G401 (cell line): ENCODE results near the gene GALNT6. TPM values are rescaled to one million over a fixed set of nuclear protein-coding genes. Genes with fewer than 3 reads are reported as not detected.
"Not testable (repeated sequence)": the region's sequence is repeated elsewhere in the genome, so short reads cannot be mapped to it uniquely, and the experiment has no call there.

Experiments used
- DNase-seq: peaks from one replicate; pipeline ENCODE4 v3.0.0-alpha.2; 2015; ENCODE audit warnings: low spot score
- in situ Hi-C: cut with HindIII; loops from 2 replicates; pipeline ENCODE4 v1.10.0; 2016; ENCODE audit warnings: low sequenced_read_pairs, mixed read lengths
- total RNA-seq: library from RNA; depleted of rRNA; stranded (reverse); fragments of >200 nt; shearing (Covaris generic); gene quantifications from 2 replicates; pipeline ENCODE4 v1.2.3, GENCODE V29; 2014

The GALNT6 gene
- total RNA-seq, 1 experiment from 2014 or later, result 5.8 TPM

DNA sequence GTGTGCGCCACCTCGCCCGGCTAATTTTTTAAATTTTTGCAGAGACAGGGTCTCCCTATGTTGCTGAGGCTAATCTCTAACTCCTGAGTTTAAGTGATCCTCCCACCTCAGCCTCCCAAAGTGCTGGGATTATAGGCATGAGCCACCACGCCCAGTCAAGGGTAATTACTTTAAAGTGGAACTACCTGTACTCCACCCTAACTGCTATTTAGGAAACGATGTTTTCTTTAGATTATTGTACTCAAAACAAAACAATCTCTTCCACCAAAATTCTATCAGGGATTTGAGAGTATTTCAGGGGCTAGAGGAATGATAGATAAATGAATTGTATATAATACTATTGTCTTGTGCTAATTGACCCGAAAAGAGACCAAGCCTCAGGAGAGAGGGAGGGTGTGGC lies 57.7 kb downstream of the GALNT6 start:
- in situ Hi-C loops, result no loop called here
- no peak for DNase-seq

DNA sequence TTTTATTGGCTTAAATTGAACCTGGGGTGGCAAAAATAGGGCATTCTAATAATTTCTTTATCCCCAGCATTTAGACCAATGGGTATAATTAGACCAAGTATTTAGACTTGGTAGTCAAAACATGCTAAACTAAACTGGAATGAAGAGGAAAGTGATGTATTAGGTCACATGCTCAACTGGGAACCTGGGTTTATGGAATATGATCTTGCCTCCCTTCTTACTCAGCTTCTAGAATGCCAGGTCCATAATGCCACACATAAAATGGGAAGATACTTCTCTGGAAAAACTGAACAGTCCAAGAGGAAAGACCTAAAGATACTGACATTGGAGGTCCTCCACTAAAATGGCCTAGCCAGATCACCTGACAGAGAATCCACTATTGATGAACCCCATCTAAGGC lies 61.0 kb downstream of the GALNT6 start:
- no peak for DNase-seq
- in situ Hi-C loops, result no loop called here

DNA sequence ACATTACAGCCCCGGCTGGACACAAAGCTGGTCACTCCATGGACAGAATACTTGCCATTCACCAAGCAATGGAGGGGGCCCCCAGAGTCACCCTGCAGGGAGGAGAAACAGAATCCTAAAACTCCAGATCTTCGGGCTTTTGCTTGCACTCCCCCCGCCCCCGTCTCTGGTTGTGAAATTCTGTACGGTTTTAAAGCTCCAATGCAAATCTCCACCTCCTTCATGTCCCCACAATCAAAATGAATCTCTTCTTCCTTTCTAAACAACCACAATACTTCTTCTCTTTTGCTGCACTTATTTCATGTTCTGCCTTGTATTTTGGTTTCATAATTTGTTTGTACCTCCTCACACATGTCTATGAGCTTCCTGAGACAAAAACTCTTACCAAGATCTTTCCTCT lies 61.5 kb downstream of the GALNT6 start:
- in situ Hi-C loops, result no loop called here
- DNase-seq, result no peak

- DNase-seq, result no peak
- in situ Hi-C loops, result no loop called here
Measured at GRCh38 chr12:51328587-51328986, 62.6 kb downstream of the GALNT6 start.

DNA sequence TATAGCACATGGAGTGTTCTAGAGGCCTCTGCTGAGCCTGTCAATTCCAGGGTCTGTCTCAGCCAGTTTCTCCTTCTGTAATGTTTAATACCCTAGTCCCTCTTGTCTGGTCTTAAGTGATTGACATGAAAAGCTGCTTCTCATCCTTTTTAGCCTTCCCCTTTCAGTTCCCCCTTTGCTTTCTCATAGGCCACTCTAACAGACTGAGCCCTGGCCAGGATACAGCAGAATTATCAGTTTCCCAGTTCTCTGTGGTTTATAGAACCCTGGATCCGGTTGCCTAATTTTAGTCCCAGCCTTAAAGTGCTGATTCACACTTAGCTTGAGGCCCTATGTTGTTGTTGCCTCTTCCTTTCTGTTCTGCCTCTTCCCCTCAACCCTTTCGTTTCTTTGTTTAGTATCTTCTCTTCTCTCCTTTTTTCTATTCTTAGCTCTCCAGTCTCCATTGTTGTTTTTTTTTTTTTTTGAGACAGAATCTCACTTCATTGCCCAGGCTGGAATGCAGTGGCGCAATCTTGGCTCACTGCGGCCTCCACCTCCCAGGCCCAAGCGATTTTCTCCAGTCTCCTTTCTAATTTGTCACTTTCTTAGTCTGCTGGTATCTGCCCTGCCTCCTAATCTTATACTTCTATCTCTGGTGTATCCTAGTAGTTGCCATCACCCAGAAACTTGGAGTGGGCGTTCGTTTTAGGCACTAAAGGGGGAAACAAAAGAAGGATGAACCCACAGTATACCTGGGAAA lies 64.3 kb downstream of the GALNT6 start:
- in situ Hi-C loops, result no loop called here
- DNase-seq, result peak; percentile 5

DNA sequence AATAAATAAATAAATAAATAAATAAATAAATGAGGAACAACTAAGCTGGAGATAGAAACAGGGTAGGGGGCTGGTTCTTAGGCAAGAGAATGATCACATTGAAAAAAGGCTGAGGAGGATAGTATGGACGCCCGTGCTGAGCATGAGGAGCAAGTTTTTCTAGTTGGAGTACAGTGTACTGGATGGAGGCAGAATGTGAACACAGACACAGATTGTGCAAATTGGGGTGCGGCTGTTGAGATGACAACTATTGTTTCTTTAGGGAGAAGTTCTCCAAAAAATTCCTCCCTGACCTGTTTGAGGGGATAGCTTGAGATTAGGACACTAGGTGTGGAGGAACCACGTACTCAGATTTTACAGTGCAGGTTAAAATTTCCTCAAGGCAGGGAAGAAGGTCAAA lies 66.3 kb downstream of the GALNT6 start:
- in situ Hi-C loops, result no loop called here
- DNase-seq, result no peak

DNA sequence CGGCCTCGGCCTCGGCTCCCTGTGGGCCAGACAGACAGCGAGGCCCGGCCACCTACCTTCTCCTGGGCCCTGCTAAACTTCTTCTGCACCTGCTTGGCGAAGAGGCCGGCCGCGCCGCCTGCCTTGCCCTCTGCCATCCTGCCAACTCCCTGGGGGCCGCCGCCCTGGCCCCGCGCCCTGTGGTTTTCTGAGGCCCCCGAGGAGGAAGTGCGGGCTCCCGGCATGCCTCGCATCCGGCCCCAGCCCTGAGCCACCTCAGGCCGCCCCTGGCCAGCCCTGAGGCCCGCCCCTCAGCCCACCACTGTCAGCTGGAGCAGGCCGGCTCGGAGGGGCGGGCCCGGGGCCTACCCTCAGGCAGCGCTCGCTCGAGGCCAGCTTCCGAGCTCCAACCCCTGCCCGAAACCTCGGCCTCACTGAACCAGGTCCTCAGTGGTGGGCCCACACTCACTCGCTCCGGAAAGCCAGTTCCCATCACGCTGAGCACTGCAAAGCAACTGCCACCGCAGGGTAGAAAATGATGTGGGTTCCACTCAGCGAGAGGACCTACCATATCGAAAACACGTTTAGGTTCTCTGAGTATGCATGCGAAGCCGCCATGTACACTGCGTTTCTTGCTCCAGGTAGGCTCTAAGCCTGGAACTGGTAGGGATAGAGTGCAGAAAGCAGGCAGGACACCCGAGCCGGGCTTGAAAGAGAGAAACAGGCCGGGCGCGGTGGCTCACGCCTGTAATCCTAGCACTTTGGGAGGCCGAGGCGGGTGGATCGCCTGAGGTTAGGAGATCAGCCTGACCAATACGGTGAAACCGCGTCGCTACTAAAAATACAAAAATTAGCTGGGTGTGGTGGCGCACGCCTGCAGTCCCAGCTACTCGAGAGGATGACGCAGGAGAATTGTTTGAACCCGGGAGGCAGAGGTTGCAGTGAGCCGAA lies 67.0 kb downstream of the GALNT6 start, which contains the start of gene BIN2:
Gene BIN2 (minus strand): TSS at position 209 of the 930 bp plus-strand sequence. CDS start 72 bp downstream, at position 137.
- in situ Hi-C loops, result no loop called here
- no peak for DNase-seq

DNA sequence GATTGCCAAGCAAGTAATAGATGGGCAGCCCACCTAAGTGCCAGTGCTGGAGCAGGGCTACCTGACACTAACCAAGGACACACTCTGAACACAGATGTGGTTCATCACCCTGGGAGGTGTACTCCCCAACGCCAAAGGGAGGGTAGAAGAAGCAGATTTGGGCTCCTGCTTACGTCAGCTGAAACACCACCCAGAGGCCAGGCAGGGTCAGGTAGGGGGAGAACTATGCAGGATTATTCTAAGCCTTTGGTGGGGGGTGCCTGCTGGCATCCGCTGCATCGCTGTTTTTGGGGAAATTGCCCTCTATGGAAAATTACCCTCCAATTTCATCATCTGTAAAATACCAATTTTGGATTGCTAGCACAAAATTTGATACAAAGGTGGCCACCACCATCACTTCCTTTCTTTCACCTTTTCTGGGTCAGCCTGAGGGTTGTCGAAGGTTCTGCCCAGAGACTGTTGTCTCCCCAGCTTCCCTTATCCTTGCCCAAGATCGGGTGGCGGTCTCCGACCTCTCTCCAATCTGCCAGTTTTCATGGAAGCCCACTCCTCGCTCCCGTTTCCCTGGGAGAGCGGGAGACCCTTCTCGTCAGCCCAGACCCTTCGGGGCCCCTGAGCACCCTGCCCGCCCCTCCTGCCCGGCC lies 67.8 kb downstream of the GALNT6 start:
- in situ Hi-C loops, result no loop called here

GRCh38 chr12:51322452-51322851 lies 68.8 kb downstream of the GALNT6 start:
- no peak for DNase-seq
- in situ Hi-C loops, result no loop called here

More for the DNA sequence above, 67.8 kb downstream of the GALNT6 start:
- DNase-seq, result no peak

DNA sequence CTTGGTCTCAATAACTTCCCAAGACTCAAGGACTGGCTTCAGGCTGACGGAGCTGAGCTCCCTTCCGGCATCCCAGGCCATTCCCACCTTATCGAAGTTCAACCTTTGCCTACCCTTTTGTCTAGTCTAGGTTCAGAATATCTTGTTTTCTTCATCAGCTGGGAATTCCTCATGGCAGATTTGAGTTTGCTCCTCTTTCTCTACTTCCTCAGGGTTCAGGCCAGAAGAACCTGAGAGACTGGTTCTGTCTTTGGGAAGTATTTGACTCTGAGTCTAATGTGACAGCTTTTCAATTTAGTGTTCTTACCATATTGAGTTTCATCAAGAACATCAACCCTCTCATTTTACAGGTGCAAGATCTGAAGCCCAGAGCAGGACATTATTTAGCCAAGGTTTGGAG lies 69.3 kb downstream of the GALNT6 start:
- no peak for DNase-seq
- in situ Hi-C loops, result no loop called here

GRCh38 chr12:51320695-51321320 lies 70.4 kb downstream of the GALNT6 start:
- no peak for DNase-seq
- in situ Hi-C loops, result no loop called here

DNA sequence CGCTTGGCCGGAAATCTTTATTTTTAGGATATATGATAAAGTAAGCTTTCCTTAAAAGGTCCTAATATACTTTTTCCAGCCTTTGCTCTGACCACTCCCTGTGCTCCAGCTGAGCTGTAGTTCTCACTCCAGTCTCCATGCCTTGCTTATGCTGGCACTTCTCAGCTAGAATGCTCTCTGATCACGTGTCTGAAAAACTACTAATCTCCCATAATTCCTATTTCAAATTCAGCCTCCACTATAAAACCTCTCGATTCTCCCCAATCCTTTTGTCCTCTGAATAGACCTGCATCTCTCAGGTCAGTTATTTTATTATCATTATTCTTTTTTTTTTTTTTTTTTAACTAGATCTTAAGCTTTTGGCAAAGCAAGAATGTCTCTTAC lies 70.9 kb downstream of the GALNT6 start:
- no peak for DNase-seq
- in situ Hi-C loops, result no loop called here

DNA sequence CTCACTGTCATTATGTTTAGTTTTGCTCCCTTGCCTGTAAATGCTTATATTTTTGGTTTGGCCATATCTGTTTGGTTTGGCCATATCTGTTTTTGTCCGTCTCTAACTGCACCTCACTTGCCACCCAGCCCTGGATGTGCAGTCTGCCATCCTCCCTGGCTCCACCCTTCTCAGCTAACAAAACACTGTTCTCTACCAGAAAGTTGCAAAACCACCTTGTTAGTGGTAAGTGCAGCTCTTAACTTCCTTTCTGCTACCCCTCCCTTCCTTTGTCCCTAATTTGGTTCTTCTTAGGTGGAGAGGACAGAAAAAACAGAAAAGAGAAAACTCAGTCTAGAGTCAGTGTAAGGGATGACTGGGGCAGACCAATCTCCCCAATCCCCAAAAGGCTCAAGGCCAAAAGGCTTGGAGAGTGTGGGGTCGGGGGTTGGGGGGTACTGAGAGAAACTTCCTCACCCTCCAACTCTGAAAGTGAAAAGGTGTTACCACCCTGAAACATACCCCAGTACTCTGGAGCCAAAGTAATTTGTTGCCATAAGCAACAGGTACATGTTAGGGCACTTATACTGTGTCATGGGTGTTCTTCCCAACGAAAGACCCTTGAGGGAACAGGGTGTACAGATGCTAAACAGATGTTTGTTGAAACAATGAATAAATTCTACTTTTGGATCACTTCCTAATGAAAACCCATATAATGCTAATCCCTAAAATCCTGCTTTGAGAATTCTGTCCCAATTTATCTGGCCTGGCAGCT lies 72.2 kb downstream of the GALNT6 start:
- no peak for DNase-seq
- in situ Hi-C loops, result no loop called here

GRCh38 chr12:51318057-51318806 lies 73.0 kb downstream of the GALNT6 start:
- DNase-seq, in situ Hi-C loops: not testable (repeated sequence)

DNA sequence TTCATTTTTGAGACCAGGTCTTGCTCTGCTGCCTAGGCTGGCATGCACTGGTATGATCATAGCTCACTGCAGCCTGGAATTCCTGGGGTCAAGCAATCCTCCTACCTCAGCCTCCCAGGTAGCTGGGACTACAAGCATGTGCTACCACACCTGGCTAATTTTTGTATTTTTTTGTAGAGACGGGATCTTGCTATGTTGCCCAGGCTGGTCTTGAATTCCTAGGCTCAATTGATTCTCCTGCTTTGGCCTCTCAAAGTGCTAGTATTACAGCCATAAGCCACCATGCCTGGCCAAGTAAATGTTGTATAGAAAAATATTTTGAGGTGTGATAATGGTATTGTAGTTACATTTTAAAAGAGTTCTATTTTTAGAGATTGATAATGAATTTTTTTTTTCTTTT lies 79.8 kb downstream of the GALNT6 start:
- in situ Hi-C loops, result no loop called here
- DNase-seq, result no peak

DNA sequence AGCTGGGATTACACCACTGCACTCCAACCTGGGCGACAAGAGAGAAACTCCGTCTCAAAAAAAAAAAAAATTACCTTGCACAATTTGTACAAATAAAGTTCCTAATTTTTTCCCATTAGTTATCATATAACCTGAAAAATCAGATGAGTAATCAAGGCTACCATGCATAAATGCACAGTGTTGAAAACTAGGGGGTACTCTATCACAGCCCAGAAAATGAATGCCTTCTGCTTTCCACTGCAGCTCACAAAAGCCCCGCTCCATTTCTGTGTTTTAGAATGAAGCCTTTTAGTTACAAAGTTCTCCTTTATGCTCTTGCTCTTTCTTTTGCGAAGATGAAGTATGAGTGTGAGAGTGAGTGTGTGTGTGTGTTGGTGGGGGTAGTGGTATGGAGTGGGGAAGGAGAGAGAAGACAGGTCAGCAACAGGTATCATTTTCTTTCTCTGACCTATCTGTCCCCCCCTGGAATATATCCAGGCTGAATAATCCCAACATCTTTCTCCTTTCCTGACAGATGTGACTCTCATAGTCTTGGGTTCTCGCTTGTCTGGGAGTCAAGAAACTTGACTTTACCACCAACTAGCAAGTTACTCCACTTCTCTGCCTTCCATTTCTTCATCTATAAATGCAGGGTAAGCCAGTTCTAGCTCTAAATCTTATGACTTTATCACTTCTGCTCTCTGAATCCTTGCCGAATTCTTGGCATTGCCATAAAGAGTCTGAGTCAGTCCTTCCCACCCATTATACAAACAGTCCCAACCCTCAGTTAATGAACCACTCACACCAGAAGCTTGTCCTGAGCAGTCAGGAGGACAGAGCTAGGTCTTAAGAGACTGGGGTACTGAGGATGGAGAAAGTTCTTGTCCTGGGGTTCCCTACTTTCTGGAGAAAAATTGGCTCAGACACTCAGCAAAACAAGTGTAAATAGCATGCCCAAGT lies 83.3 kb downstream of the GALNT6 start:
- in situ Hi-C loops, result no loop called here
- DNase-seq, result no peak

- DNase-seq, result no peak
- in situ Hi-C loops, result no loop called here
Measured at GRCh38 chr12:51306507-51306906, 84.7 kb downstream of the GALNT6 start.
